WTC11 (cell line): ENCODE results near the gene ITGAL. TPM values are rescaled to one million over a fixed set of nuclear protein-coding genes. Genes with fewer than 3 reads are reported as not detected.
"Not testable (repeated sequence)": the region's sequence is repeated elsewhere in the genome, so short reads cannot be mapped to it uniquely, and the experiment has no call there.

ENCODE experiments used
- ATAC-seq: fragments of 200-7000 bp; cut with Tn5 transposase; 2 replicates; pipeline ENCODE4 v1.10.0; 2021; ENCODE audit warnings: mild to moderate bottlenecking, moderate library complexity
- CTCF ChIA-PET: fragments of 300-600 bp; sonication (Branson Sonifier 250); formaldehyde crosslinking; loops from one replicate; lab custom pipeline; 2021; ENCODE audit warnings: antibody characterized with exemption; lab: Charles Lee
- POLR2A ChIA-PET: fragments of 350-600 bp; sonication (Branson Sonifier 250); formaldehyde crosslinking; loops from one replicate; lab custom pipeline; 2021; ENCODE audit warnings: antibody characterized with exemption; lab: Charles Lee
- DNase-seq: peaks from one replicate; pipeline ENCODE4 v3.0.0; 2021; ENCODE audit warnings: low spot score
- H3K27ac Mint-ChIP-seq: 2 replicates; pipeline ENCODE4 v1.8.0; 2021; ENCODE audit warnings: mixed read lengths
- H3K27me3 Mint-ChIP-seq: 2 replicates; pipeline ENCODE4 v1.8.0; 2021; ENCODE audit warnings: low read depth, mild to moderate bottlenecking, moderate library complexity, mixed read lengths
- H3K36me3 Mint-ChIP-seq: 2 replicates; pipeline ENCODE4 v1.8.0; 2021; ENCODE audit warnings: mixed read lengths
- H3K4me1 Mint-ChIP-seq: 2 replicates; pipeline ENCODE4 v1.8.0; 2022; ENCODE audit warnings: mixed read lengths
- H3K4me3 Mint-ChIP-seq: 2 replicates; pipeline ENCODE4 v1.8.0; 2021; ENCODE audit warnings: mild to moderate bottlenecking, moderate library complexity, mixed read lengths
- H3K9me3 Mint-ChIP-seq: 2 replicates; pipeline ENCODE4 v1.8.0; 2021; ENCODE audit warnings: mixed read lengths
- CBFB ChIP-seq: sonication (generic); formaldehyde crosslinking; IDR thresholded peaks from 2 replicates; pipeline ENCODE4 v1.8.1; 2022; ENCODE audit warnings: mild to moderate bottlenecking, low read depth, missing genetic modification reagents
- CDX4 ChIP-seq: fragments of 250-450 bp; sonication (Bioruptor Pico); IDR thresholded peaks from 2 replicates; pipeline ENCODE4 v1.9.0; 2021; ENCODE audit warnings: moderate library complexity, mild to moderate bottlenecking, inconsistent platforms, borderline replicate concordance
- E2F4 ChIP-seq: sonication (generic); formaldehyde crosslinking; IDR thresholded peaks from 2 replicates; pipeline ENCODE4 v1.8.1; 2022; ENCODE audit warnings: low read depth, mild to moderate bottlenecking, moderate library complexity, missing genetic modification reagents, borderline replicate concordance
- E2F5 ChIP-seq: sonication (generic); formaldehyde crosslinking; IDR thresholded peaks from 2 replicates; pipeline ENCODE4 v1.8.1; 2022; ENCODE audit warnings: mild to moderate bottlenecking, moderate library complexity, missing genetic modification reagents
- ELF4 ChIP-seq: sonication (generic); formaldehyde crosslinking; IDR thresholded peaks from 2 replicates; pipeline ENCODE4 v1.8.1; 2022; ENCODE audit warnings: low read depth, mild to moderate bottlenecking, moderate library complexity, missing genetic modification reagents
- GABPB1 ChIP-seq: sonication (generic); formaldehyde crosslinking; IDR thresholded peaks from 2 replicates; pipeline ENCODE4 v1.8.1; 2023; ENCODE audit warnings: mild to moderate bottlenecking, missing genetic modification reagents
- NR1H2 ChIP-seq: sonication (generic); formaldehyde crosslinking; IDR thresholded peaks from 2 replicates; pipeline ENCODE4 v1.9.0; 2021; ENCODE audit warnings: mild to moderate bottlenecking, moderate library complexity, missing genetic modification reagents
- NR2C2 ChIP-seq: sonication (generic); formaldehyde crosslinking; IDR thresholded peaks from 2 replicates; pipeline ENCODE4 v1.8.0; 2022; ENCODE audit warnings: mild to moderate bottlenecking, missing genetic modification reagents
- PREB ChIP-seq: sonication (generic); formaldehyde crosslinking; IDR thresholded peaks from 2 replicates; pipeline ENCODE4 v1.8.1; 2022; ENCODE audit warnings: mild to moderate bottlenecking, missing genetic modification reagents, moderate library complexity, borderline replicate concordance
- PRRX2 ChIP-seq: fragments of 250-450 bp; sonication (Bioruptor Pico); IDR thresholded peaks from 2 replicates; pipeline ENCODE4 v1.8.0; 2021; ENCODE audit warnings: mild to moderate bottlenecking
- TEAD4 ChIP-seq: sonication (generic); formaldehyde crosslinking; IDR thresholded peaks from 2 replicates; pipeline ENCODE4 v1.8.0; 2022; ENCODE audit warnings: mild to moderate bottlenecking, missing genetic modification reagents
- ZBTB43 ChIP-seq: sonication (generic); formaldehyde crosslinking; IDR thresholded peaks from 2 replicates; pipeline ENCODE4 v1.8.1; 2023; ENCODE audit warnings: mild to moderate bottlenecking, missing genetic modification reagents
- ZNF219 ChIP-seq: sonication (generic); formaldehyde crosslinking; IDR thresholded peaks from 2 replicates; pipeline ENCODE4 v1.8.0; 2023; ENCODE audit warnings: missing genetic modification reagents, mild to moderate bottlenecking, borderline replicate concordance
- ZNF317 ChIP-seq: sonication (generic); formaldehyde crosslinking; IDR thresholded peaks from 2 replicates; pipeline ENCODE4 v1.8.1; 2023; ENCODE audit warnings: low read depth, mild to moderate bottlenecking, moderate library complexity, missing genetic modification reagents, borderline replicate concordance
- ZNF425 ChIP-seq: fragments of 250-450 bp; sonication (Bioruptor Pico); conservative IDR thresholded peaks from 2 replicates; pipeline ENCODE4 v1.9.0; 2021; ENCODE audit warnings: mild to moderate bottlenecking
- ZNF512 ChIP-seq: sonication (generic); formaldehyde crosslinking; IDR thresholded peaks from 2 replicates; pipeline ENCODE4 v1.8.1; 2022; ENCODE audit warnings: missing genetic modification reagents, borderline replicate concordance
- total RNA-seq: library from RNA; stranded (reverse); gene quantifications from 3 replicates; pipeline ENCODE4 v1.2.3, GENCODE V29; 2021

The ITGAL gene
- total RNA-seq, 1 experiment from 2014 or later, result 1.0 TPM

- TF ChIP-seq ELF4 (CRISPR knock-in tag) (no peak), PREB (CRISPR knock-in tag) (no peak), ZNF425 (no peak), TEAD4 (CRISPR knock-in tag) (no peak), ZNF317 (no peak), ZNF512 (no peak), ZBTB43 (no peak), NR2C2 (no peak), PRRX2 (CRISPR knock-in tag) (no peak), CDX4 (no peak), E2F5 (CRISPR knock-in tag) (no peak), E2F4 (no peak), ZNF219 (no peak)
- peaks cover 5% of the 10 kb centered on the region for H3K27me3 Mint-ChIP-seq
- H3K27ac Mint-ChIP-seq, result no peak overlapping the region
- H3K4me1 Mint-ChIP-seq, result peaks cover 3% of the 10 kb centered on the region
- 0 out of 2 replicates have a peak, but pooled peaks cover 4% of the 10 kb centered on the region for H3K36me3 Mint-ChIP-seq
- no peaks in the 10 kb centered on the region for H3K9me3 Mint-ChIP-seq
- CTCF ChIA-PET, result interaction anchor here (0.8 kb wide), 1 partner anchor 94 kb away, joined by 5 read pairs; no protein-coding TSS in a partner anchor
- ATAC-seq (no peak), DNase-seq (no peak)
- no peak overlapping the region for H3K4me3 Mint-ChIP-seq
- POLR2A ChIA-PET, result interaction anchor here (0.6 kb wide), 1 partner anchor 119 kb away, joined by 3 read pairs; no protein-coding TSS in a partner anchor
These were observed 48.9 kb downstream of the ITGAL start for GRCh38 chr16:30521476-30521872.

GRCh38 chr16:30521873-30522641 lies 49.5 kb downstream of the ITGAL start:
- Mint-ChIP-seq H3K4me1 (peaks cover 3% of the 10 kb centered on the region), H3K27me3 (peaks cover 3% of the 10 kb centered on the region), H3K27ac (peak overlapping the region; percentile 21; the same call in 1 of the 2 replicates), H3K9me3 (no peaks in the 10 kb centered on the region), H3K36me3 (0 out of 2 replicates have a peak, but pooled peaks cover 4% of the 10 kb centered on the region), H3K4me3 (no peak overlapping the region)
- CTCF ChIA-PET, result interaction anchor here (0.6 to 0.9 kb wide), 3 partner anchors 14 to 94 kb away, joined by 3 to 5 read pairs (median 3); partner anchors contain the start of gene DCTPP1
- ATAC-seq (no peak), DNase-seq (no peak)
- POLR2A ChIA-PET, result interaction anchor here (1.2 kb wide), 1 partner anchor 50 kb away, joined by 3 read pairs; the partner anchor contains the start of gene ZNF688
- no peak for TF ChIP-seq ZNF219
- peak; percentile 9; the same call in 1 of the 2 replicates for TF ChIP-seq GABPB1 (CRISPR knock-in tag)
- no peak for TF ChIP-seq CBFB
- TF ChIP-seq NR1H2 (CRISPR knock-in tag), result no peak
- TF ChIP-seq, all 79 proteins: peak for 1

- H3K27me3 Mint-ChIP-seq, DNase-seq, H3K4me1 Mint-ChIP-seq, ATAC-seq, H3K4me3 Mint-ChIP-seq, H3K36me3 Mint-ChIP-seq, H3K9me3 Mint-ChIP-seq, H3K27ac Mint-ChIP-seq: not testable (repeated sequence)
- ChIA-PET CTCF (interaction anchor here (0.6 to 0.9 kb wide), 2 partner anchors 15 to 93 kb away, joined by 3 read pairs; partner anchors contain the start of gene DCTPP1), POLR2A (interaction anchor here (1.2 kb wide), 1 partner anchor 49 kb away, joined by 3 read pairs; the partner anchor contains the start of gene ZNF688)
These were observed 50.3 kb downstream of the ITGAL start for GRCh38 chr16:30522702-30523463.
